Central memory CD4-positive, alpha-beta T cell (primary cell): Measurements from ENCODE around the gene SOX6.

ENCODE experiments used
- DNase-seq: peaks from one replicate; pipeline ENCODE4 v3.0.0; 2022

SOX6 gene

GRCh38 chr11:15920856-15921629, 435.3 kb downstream of the SOX6 start:
- no peak for DNase-seq

GRCh38 chr11:15918674-15919073, 437.7 kb downstream of the SOX6 start:
- DNase-seq: no peak

GRCh38 chr11:15918212-15918611, 438.1 kb downstream of the SOX6 start:
- DNase-seq: no peak
